NT2/D1 (cell line): Measurements from ENCODE around the gene ABHD12.

Source experiments
- YY1 ChIP-seq: IDR thresholded peaks from 2 replicates; pipeline ENCODE4 v1.6.1; 2011; ENCODE audit not compliant: insufficient read length, insufficient read depth
- ZNF274 ChIP-seq: IDR thresholded peaks from 2 replicates; pipeline ENCODE4 v1.6.1; 2011; ENCODE audit warnings: mild to moderate bottlenecking, low read depth, low read length

DNA sequence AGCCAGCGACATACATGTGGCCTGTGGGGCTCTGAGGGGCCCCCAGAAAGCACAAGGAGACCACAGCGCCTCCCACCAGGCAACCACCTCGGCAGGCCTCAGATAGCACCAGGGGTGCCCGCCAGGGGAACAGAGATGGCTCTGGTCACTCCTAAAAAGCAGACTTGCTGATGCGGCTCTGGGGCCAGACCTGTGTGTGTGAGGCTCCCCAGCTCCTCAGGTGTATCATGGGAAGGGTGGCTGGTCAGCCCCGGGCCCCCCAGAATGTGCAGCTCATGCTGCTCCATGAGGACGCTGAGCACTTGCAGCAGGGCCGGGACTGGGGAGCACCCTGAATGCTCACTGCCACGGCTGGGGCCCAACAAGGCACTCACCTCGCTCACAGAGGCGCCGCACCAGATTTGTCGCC, 82.5 kb downstream of the ABHD12 start:
- TF ChIP-seq YY1 (no peak), ZNF274 (no peak)
